Activated CD4-positive, alpha-beta T cell treated with anti-CD3 and anti-CD28 coated beads, Interleukin-2, amount 50 U/mL, for 48 hours (primary cell): ENCODE results near the gene CAMSAP3.

Experiments
- DNase-seq, 2 experiments: peaks; one replicate each; pipeline ENCODE4 v3.0.0-alpha.2; 2020

Gene CAMSAP3

GRCh38 chr19:7654401-7654800 is 58.7 kb downstream of the CAMSAP3 start:
- no peak for DNase-seq

GRCh38 chr19:7655581-7655980 is 59.9 kb downstream of the CAMSAP3 start:
- no peak for DNase-seq

GRCh38 chr19:7657131-7657751 is 61.6 kb downstream of the CAMSAP3 start:
- peak; percentile 36 to 44 for DNase-seq

- peak; percentile 25 to 43 for DNase-seq
These were observed 62.6 kb downstream of the CAMSAP3 start for GRCh38 chr19:7658219-7658686.

- DNase-seq, result no peak
These were observed 66.3 kb downstream of the CAMSAP3 start for GRCh38 chr19:7661744-7662538.

- DNase-seq, result no peak
These were observed 67.0 kb downstream of the CAMSAP3 start for GRCh38 chr19:7662657-7663056.

- DNase-seq, result no peak
These were observed 68.0 kb downstream of the CAMSAP3 start for GRCh38 chr19:7663706-7664105.

GRCh38 chr19:7665076-7665475 is 69.4 kb downstream of the CAMSAP3 start:
- DNase-seq, result no peak
